Right atrium auricular region (tissue), 2 donors: ENCODE results near the gene TMSB15C. TPM values are rescaled to one million over a fixed set of nuclear protein-coding genes. Genes with fewer than 3 reads are reported as not detected.
"Not testable (repeated sequence)": the region's sequence is repeated elsewhere in the genome, so short reads cannot be mapped to it uniquely, and the experiment has no call there.

Experiments
- DNase-seq: peaks from one replicate; pipeline ENCODE4 v3.0.0-alpha.2; 2019; ENCODE audit warnings: low spot score
- H3K27ac ChIP-seq, 2 donors: fragments of 200-600 bp; sonication (generic); 1 replicate in 1 of 2; 2 replicates in 1 of 2; pipeline ENCODE4 v1.5.1; 2016 to 2019
- H3K27me3 ChIP-seq, 2 donors: fragments of 200-600 bp; sonication (generic); one replicate each; pipeline versions ENCODE4 v1.5.1 to v1.6.0; 2017 to 2019
- H3K36me3 ChIP-seq: fragments of 200-600 bp; sonication (generic); one replicate; pipeline ENCODE4 v1.5.1; 2016
- H3K4me1 ChIP-seq, 2 donors: fragments of 200-600 bp; sonication (generic); one replicate each; pipeline versions ENCODE4 v1.5.1 to v1.6.0; 2017 to 2019
- H3K4me3 ChIP-seq, 2 donors: fragments of 200-600 bp; sonication (generic); 1 replicate in 1 of 2; 2 replicates in 1 of 2; pipeline ENCODE4 v1.5.1; 2017 to 2019; ENCODE audit warnings: mild to moderate bottlenecking in 1 of 2, moderate library complexity in 1 of 2
- H3K9me3 ChIP-seq, 2 donors: fragments of 200-600 bp; sonication (generic); one replicate each; pipeline ENCODE4 v1.5.1; 2019
- total RNA-seq, 2 donors: library from RNA; depleted of rRNA; stranded (reverse); fragments of >200 nt; gene quantifications; one replicate each; pipeline ENCODE4 v1.1.0, GENCODE V29; 2016
- TF ChIP-seq, protein P1 (sequence below), 2 donors: fragments of 200-600 bp; sonication (generic); IDR thresholded peaks; one replicate each; pipeline ENCODE4 v1.5.1; 2019; ENCODE audit warnings: antibody characterized with exemption in 2 of 2

TMSB15C gene
- total RNA-seq = under 1 TPM; 0.30 to 0.47 TPM

DNA sequence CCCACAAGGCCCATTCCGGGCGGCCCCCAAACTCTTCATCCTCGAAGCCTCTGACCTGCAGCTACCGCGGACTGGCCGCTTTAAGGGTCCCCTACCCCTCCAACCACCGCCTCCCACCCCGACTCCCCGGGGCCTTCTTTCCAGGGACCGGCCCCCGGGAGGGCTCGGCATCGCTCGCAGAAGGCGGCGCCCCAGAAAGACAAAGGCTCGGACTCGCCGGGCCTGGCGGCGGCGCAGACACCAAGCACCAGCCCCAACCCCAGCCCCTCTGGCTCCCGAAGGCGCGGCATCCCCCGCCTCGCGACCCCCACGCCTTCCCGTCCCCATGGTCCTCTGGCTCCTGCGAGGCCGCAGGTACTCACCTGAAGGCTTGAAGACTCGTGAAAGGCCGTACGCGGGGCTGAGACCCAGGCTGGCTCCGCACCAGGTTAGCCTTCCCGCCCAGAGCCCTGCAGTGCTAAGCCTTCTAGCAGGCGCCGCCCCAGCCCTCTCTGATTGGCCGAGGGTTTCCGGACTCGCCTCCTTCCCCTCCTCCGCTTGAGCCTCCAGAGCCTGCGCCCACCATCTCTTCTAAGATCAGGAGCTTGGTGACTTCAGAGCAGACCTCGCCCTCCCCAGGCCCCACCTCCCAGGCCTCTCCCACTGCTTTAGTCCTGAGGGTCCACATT, at the start of gene TMSB15C:
TMSB15C (minus strand) TSS at position 459 of the 668 bp plus-strand sequence.
- not testable (repeated sequence) for H3K27ac ChIP-seq, H3K4me1 ChIP-seq, H3K4me3 ChIP-seq, H3K9me3 ChIP-seq, H3K27me3 ChIP-seq, DNase-seq, H3K36me3 ChIP-seq

DNA sequence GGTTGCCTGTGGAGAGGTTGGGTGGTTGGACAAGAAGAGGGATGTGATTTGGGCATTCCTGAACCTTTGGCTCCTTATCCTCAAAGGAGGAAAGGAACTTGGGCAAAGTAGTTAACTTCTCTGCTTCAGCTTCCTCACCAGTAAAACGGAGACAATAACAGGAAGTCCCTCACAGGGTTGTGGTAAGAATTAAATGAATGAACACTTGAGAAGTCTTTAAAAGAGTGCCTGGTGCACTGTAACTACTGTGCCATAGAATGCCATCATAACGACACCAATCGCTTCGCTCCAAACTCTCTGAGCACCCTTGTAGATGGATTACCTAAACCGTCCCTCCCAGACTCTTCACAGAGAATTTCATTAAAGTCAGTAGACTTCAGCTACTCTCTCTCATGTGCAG, 46.8 kb upstream of the TMSB15C start:
- no peak for DNase-seq
- Histone ChIP-seq H3K27ac (no peak overlapping the region), H3K4me1 (no peaks in the 10 kb centered on the region), H3K36me3 (no peaks in the 10 kb centered on the region), H3K27me3 (no peaks in the 10 kb centered on the region), H3K9me3 (no peaks in the 10 kb centered on the region), H3K4me3 (no peak overlapping the region)
- TF ChIP-seq, protein P1, sequence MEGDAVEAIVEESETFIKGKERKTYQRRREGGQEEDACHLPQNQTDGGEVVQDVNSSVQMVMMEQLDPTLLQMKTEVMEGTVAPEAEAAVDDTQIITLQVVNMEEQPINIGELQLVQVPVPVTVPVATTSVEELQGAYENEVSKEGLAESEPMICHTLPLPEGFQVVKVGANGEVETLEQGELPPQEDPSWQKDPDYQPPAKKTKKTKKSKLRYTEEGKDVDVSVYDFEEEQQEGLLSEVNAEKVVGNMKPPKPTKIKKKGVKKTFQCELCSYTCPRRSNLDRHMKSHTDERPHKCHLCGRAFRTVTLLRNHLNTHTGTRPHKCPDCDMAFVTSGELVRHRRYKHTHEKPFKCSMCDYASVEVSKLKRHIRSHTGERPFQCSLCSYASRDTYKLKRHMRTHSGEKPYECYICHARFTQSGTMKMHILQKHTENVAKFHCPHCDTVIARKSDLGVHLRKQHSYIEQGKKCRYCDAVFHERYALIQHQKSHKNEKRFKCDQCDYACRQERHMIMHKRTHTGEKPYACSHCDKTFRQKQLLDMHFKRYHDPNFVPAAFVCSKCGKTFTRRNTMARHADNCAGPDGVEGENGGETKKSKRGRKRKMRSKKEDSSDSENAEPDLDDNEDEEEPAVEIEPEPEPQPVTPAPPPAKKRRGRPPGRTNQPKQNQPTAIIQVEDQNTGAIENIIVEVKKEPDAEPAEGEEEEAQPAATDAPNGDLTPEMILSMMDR (IDR thresholded peaks at IDR 0.05) = no peak

DNA sequence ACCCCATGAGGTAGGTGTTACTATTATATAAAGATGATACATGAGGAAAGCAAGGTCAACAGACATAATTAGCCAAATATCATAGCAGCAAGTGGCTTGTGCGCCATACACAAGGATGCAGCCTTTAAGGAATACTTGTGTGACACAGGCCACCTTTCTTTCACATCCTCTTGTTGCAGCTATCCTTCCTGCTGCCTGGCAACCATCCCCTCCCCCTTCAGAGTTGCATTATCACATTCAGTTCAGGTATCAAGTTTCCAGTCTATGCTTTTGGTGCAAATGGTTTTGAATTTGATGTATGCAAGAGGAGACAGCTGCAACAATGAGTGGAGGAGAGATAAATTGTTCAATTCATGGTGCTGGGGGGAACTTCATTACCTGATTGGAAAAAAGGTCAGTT, 42.7 kb upstream of the TMSB15C start:
- Histone ChIP-seq H3K4me3 (no peak overlapping the region), H3K4me1 (no peaks in the 10 kb centered on the region), H3K9me3 (no peaks in the 10 kb centered on the region), H3K27me3 (no peaks in the 10 kb centered on the region), H3K36me3 (no peaks in the 10 kb centered on the region), H3K27ac (no peak overlapping the region)
- DNase-seq = no peak
- TF ChIP-seq, protein P1 (IDR thresholded peaks at IDR 0.05) = no peak

DNA sequence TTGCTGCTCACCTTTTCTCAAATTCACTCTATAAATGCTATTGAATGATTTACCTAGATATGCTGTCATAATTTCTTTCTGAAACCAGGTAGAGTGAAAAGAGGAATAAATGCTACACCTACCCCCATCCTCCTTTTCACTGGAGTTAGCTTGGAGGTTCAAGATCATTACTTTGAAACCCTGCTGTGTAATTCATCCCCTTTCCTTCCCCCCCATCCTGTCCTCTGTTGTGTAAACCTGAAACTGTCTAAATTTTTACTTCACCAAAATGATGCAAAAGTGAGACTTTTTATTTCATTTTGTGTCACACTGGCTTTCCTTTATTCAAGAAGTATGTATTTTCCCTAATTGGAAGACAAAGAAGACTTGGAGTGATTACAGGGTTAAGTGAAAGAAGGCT, 41.7 kb upstream of the TMSB15C start:
- H3K27ac ChIP-seq = no peak overlapping the region
- H3K36me3 ChIP-seq = no peaks in the 10 kb centered on the region
- H3K9me3 ChIP-seq = no peaks in the 10 kb centered on the region
- no peaks in the 10 kb centered on the region for H3K4me1 ChIP-seq
- no peak overlapping the region for H3K4me3 ChIP-seq
- no peak for DNase-seq
- TF ChIP-seq, protein P1 (IDR thresholded peaks at IDR 0.05) = no peak
- H3K27me3 ChIP-seq = no peaks in the 10 kb centered on the region

DNA sequence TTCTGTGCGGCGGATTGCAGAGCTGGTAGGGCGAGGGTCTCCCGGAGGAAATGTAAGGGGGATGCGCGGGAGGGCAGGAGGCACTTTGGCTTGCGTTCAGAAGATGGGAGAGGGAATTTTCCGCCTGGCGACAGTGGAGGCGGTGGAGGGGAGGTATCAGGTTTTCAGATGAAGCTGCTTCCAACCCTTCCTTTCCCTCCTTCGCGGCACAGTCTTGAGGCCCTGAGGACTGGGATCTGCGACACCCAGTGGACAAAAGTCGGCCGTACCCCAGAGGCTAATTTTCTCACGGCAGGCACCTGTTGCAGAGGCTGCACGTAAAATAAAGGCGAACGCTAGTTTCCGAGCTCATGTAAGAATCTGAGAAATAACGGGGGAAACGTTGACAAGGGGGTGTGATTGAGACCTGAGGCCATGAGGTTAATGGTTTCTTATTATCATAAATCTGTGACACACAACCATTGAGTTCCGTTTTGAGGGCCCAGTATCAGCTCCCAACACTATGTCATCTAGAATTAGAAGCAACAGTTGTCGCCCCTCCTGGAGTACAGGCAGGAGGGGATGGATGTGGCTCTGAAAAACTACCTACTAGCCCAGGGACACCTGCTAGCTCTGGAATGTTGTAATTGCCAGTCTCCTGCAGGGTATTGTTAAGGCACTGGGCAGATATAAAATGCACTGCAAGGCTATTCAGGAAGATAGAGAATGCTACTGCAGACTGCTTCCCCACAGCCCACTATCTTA, 37.4 kb upstream of the TMSB15C start:
- Histone ChIP-seq H3K27ac (no peak overlapping the region), H3K4me1 (no peaks in the 10 kb centered on the region), H3K9me3 (no peaks in the 10 kb centered on the region), H3K27me3 (no peaks in the 10 kb centered on the region), H3K4me3 (peak overlapping the region; percentile 46 to 58), H3K36me3 (no peaks in the 10 kb centered on the region)
- no peak for DNase-seq
- TF ChIP-seq, protein P1 (IDR thresholded peaks at IDR 0.05) = peak in 1 of 2 donors; percentile 61

DNA sequence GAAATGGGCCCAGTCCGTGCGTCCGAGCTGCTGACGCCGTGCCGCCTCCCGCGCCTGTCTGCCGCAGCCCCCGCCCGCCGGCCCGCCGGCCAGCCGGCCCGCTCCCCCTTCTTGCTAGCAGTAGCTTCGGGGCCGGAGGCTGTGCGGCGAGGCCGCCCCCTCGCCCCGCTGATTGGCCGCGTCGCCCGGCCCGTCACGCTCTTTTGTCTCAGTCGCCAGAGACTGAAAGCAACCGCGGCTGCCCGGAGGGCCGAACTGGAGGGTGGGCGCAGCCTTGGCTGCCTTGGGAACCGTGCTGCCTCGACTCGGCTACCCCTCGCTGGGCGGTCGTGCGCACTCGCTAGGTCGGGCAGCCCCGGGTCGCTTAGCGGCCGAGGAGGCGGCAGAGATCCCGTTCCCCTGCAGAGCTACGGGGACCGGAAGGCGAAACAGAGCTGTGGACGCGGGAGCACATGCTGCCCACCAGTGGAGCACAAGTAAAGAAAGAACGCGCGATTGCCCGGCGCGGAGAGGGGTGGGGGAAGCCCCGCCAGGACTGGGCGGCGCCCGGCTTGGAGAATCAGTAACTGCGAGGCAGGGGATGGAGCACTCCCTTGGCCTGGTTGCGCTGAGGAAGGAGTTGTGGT, 36.4 kb upstream of the TMSB15C start, which contains the start of gene ZCCHC18:
ZCCHC18 (plus strand) TSS at position 198 of the 626 bp plus-strand sequence. CDS start 1,589 bp downstream, outside the sequence.
- H3K27me3 ChIP-seq = no peaks in the 10 kb centered on the region
- TF ChIP-seq, protein P1 (IDR thresholded peaks at IDR 0.05) = no peak
- H3K36me3 ChIP-seq = no peaks in the 10 kb centered on the region
- H3K27ac ChIP-seq = peak within 1 kb of the TSS; percentile 57 to 58
- H3K4me1 ChIP-seq = no peaks in the 10 kb centered on the region
- H3K4me3 ChIP-seq = peak within 1 kb of the TSS; percentile 46 to 58
- no peaks in the 10 kb centered on the region for H3K9me3 ChIP-seq
- DNase-seq = no peak

DNA sequence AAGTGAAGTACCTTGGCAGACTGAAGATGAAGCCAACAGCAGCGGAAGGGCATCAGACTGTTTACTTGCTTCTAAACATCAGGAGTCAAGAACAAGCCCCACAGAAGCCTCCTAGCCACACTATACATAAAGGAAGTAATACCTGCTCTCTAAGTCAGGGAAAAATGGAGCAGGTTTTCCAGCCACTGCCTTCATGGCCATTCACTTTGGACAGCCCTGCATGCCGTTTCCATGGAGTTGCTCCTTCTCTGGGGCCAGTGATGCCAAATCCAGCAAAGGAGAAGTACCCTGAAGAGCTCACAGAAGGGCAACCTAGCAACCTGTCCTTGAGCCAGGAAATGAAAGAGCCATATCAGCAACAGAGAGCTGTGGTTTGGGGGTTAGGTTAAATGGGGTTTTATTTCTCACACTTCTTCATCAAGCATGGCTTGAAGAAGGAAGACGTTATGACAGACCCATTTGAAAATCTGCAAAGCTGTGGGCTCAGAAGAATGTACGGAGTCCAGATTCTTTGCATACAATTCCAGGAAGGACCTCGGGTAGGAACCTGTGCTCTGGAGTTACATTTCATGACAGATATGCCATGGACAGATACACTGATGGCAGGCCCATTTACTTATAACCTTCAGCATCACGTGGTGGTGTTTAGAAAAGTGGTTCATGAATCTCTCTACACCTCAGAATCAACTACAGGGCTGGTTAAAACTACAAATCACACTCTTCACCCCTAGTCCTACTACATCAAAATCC, 34.6 kb upstream of the TMSB15C start:
- H3K4me3 ChIP-seq, H3K27me3 ChIP-seq, DNase-seq, H3K9me3 ChIP-seq, H3K4me1 ChIP-seq, H3K27ac ChIP-seq, H3K36me3 ChIP-seq: not testable (repeated sequence)
